Adipocyte (in vitro differentiated cells): ENCODE measurements around the gene ACKR3.

Experiments
- DNase-seq: peaks from one replicate; pipeline ENCODE4 v3.0.0-alpha.2; 2015; ENCODE audit warnings: low read depth
- H3K27me3 ChIP-seq: replicated peaks from 2 replicates; pipeline ENCODE4 v1.7.0; 2013; ENCODE audit warnings: mild to moderate bottlenecking, low read length, moderate library complexity; ENCODE audit not compliant: control insufficient read depth, insufficient read depth
- H3K36me3 ChIP-seq: 2 replicates; pipeline ENCODE4 v1.7.0; 2013; ENCODE audit warnings: low read length, mild to moderate bottlenecking, moderate library complexity; ENCODE audit not compliant: control insufficient read depth, insufficient read depth, severe bottlenecking
- H3K4me1 ChIP-seq: 2 replicates; pipeline ENCODE4 v1.7.0; 2013; ENCODE audit warnings: mild to moderate bottlenecking, low read length, moderate library complexity; ENCODE audit not compliant: control insufficient read depth, insufficient read depth
- H3K4me3 ChIP-seq: 2 replicates; pipeline ENCODE4 v1.7.0; 2013; ENCODE audit warnings: mild to moderate bottlenecking, low read length, moderate library complexity
- H3K9ac ChIP-seq: 2 replicates; pipeline ENCODE4 v1.7.0; 2013; ENCODE audit warnings: mild to moderate bottlenecking, low read length, moderate library complexity
- H3K9me3 ChIP-seq: 2 replicates; pipeline ENCODE4 v1.7.0; 2013; ENCODE audit warnings: mild to moderate bottlenecking, low read length, moderate library complexity; ENCODE audit not compliant: control insufficient read depth

ACKR3 gene

GRCh38 chr2:236579048-236579745 is 9.6 kb downstream of the ACKR3 start:
- Histone ChIP-seq H3K36me3 (peaks cover 29% of the 10 kb centered on the region), H3K4me3 (no peak overlapping the region), H3K9me3 (no peaks in the 10 kb centered on the region), H3K9ac (no peak overlapping the region), H3K4me1 (peaks cover 33% of the 10 kb centered on the region), H3K27me3 (no peaks in the 10 kb centered on the region)
- no peak for DNase-seq

DNA sequence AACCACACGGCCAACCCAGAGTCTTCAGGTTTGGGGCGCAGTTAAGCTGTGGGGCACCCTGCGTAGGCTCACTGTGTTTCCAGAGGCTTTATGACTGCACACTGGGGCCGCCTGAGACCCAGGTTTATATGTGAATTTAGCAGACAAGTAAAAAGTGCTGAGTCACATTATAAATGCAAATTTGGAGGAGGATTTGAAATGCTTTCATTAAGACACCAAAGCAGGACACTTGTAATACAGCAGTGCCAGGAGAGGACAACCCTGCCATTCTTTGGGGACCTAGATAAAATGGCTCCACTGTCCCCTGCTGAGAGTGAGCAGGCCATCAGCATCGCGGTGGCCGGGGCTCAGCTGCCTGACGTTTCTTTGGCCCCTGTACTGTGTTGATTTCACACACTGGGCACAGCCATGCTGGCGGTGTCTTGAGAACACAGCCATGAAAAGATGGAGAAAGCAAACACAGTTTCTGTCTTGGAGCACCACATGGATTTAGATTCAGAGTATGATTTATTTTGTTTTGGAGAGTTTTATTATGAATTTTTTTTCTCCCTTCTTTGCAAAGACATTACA is 10.2 kb downstream of the ACKR3 start:
- no peak for DNase-seq
- Histone ChIP-seq H3K9ac (no peak overlapping the region), H3K36me3 (peaks cover 29% of the 10 kb centered on the region), H3K27me3 (no peaks in the 10 kb centered on the region), H3K9me3 (no peaks in the 10 kb centered on the region), H3K4me1 (peaks cover 29% of the 10 kb centered on the region), H3K4me3 (no peak overlapping the region)

GRCh38 chr2:236580746-236581355 is 11.2 kb downstream of the ACKR3 start:
- H3K9ac ChIP-seq, result no peak overlapping the region
- DNase-seq, result no peak
- no peaks in the 10 kb centered on the region for H3K27me3 ChIP-seq
- H3K4me1 ChIP-seq, result peaks cover 24% of the 10 kb centered on the region
- peaks cover 29% of the 10 kb centered on the region for H3K36me3 ChIP-seq
- H3K9me3 ChIP-seq, result no peaks in the 10 kb centered on the region
- H3K4me3 ChIP-seq, result no peak overlapping the region

DNA sequence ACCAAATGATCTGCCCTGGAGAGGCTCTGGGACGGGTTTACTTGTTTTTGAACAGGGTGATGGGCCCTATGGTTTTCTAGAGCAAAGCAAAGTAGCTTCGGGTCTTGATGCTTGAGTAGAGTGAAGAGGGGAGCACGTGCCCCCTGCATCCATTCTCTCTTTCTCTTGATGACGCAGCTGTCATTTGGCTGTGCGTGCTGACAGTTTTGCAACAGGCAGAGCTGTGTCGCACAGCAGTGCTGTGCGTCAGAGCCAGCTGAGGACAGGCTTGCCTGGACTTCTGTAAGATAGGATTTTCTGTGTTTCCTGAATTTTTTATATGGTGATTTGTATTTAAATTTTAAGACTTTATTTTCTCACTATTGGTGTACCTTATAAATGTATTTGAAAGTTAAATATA is 11.9 kb downstream of the ACKR3 start:
- Histone ChIP-seq H3K36me3 (peaks cover 29% of the 10 kb centered on the region), H3K9ac (no peak overlapping the region), H3K4me3 (no peak overlapping the region), H3K9me3 (peaks cover 3% of the 10 kb centered on the region), H3K4me1 (peaks cover 17% of the 10 kb centered on the region), H3K27me3 (no peaks in the 10 kb centered on the region)
- no peak for DNase-seq

GRCh38 chr2:236582968-236583367 is 13.3 kb downstream of the ACKR3 start:
- DNase-seq, result no peak
- H3K9ac ChIP-seq, result no peak overlapping the region
- no peaks in the 10 kb centered on the region for H3K27me3 ChIP-seq
- H3K4me1 ChIP-seq, result peaks cover 3% of the 10 kb centered on the region
- no peak overlapping the region for H3K4me3 ChIP-seq
- H3K36me3 ChIP-seq, result peaks cover 29% of the 10 kb centered on the region
- peaks cover 3% of the 10 kb centered on the region for H3K9me3 ChIP-seq

DNA sequence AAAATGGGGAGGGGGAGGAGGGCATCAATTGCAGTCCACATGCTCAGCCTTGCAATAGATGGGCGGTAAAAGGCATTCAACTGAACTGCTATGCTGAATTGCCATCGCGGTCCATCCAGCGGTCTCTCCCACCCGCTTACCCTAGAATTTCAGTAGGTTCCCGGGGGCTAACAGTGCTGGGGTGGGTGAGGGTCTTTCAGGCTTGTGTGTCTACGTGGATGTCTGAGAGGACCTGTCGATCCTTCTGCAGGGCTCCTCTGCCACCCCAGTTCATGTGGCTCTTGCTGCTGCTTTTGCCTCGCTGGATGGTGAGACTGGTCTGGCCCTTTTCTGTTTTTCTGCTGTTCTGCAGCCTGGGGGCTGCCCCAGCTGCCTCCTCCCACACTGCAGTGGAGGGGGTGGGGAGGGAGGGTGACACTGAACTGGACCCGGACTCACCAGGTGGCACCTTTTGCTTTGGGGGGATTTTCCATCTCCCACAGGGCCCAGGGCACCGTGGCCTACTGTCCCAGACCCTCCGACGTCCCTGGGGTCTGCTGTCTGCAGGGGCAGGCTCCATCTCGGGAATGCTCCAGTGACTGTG is 14.1 kb downstream of the ACKR3 start:
- no peak for DNase-seq
- Histone ChIP-seq H3K36me3 (peaks cover 29% of the 10 kb centered on the region), H3K9ac (no peak overlapping the region), H3K27me3 (no peaks in the 10 kb centered on the region), H3K4me1 (no peaks in the 10 kb centered on the region), H3K4me3 (no peak overlapping the region), H3K9me3 (peaks cover 3% of the 10 kb centered on the region)

DNA sequence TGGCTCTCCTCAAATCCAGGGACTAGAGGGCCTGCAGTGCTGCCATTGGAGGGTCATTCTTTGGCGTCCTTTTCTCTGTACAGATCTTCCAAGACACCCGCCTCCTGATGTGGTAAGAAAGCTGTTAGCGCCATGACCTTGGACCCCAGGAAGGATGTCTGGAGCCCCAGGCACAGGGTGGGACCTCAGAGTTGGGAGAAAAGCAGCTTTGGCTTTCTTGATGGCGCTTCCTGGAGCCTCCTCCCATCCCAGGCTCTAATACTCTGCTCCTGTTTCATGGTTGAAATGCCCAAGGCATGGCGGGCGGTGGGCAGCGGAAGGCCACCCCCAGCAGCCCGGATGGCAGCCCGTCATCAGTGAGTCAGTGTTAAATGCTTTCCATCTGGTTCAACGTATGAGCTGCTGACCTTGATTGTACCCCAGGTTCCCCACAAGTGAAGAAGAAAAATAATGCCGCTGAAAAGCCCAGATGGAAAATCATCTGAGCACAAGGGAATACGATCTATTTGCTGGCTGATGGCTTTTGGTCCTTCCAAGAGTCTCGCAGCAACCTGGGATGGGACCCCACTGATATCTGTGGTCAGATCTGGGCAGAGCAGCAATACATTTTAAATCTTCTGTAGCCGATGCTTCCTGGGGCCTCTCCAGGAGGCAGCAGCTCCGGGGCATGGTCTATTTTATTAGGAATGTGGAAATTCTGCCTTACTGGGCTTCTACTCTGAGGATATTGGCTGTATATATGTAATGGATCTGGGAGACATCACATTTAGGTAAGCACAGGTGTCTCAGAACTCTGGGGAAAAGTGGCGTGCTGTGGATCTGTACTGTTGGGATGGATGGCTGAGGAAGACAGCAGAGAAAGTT is 15.1 kb downstream of the ACKR3 start:
- H3K9ac ChIP-seq, result no peak overlapping the region
- H3K9me3 ChIP-seq, result peaks cover 3% of the 10 kb centered on the region

DNA sequence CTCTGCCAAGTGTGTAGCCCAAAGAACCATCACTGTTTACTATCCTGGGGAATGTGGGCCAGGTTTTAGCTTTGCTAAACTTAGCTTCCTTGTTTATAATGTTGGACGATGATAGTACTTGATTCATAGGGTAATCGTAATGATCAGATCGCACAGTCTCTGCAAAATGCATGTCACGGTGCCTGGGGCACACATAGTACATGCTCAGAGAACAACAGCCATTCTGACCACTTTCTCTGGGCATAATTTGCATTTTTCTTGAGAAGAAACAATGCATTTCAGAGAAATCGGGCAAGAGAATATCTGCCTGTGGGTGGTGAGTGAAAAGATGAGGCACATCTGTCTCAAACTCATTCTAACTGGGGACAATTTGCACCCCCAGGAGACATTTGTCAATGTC is 16.3 kb downstream of the ACKR3 start:
- Histone ChIP-seq H3K36me3 (peaks cover 21% of the 10 kb centered on the region), H3K4me3 (no peak overlapping the region), H3K27me3 (no peaks in the 10 kb centered on the region), H3K4me1 (no peaks in the 10 kb centered on the region), H3K9ac (no peak overlapping the region), H3K9me3 (peaks cover 3% of the 10 kb centered on the region)
- no peak for DNase-seq

More for the DNA sequence above, 15.1 kb downstream of the ACKR3 start:
- no peaks in the 10 kb centered on the region for H3K27me3 ChIP-seq
- no peaks in the 10 kb centered on the region for H3K4me1 ChIP-seq
- peak; percentile 12 for DNase-seq
- peaks cover 29% of the 10 kb centered on the region for H3K36me3 ChIP-seq
- no peak overlapping the region for H3K4me3 ChIP-seq

DNA sequence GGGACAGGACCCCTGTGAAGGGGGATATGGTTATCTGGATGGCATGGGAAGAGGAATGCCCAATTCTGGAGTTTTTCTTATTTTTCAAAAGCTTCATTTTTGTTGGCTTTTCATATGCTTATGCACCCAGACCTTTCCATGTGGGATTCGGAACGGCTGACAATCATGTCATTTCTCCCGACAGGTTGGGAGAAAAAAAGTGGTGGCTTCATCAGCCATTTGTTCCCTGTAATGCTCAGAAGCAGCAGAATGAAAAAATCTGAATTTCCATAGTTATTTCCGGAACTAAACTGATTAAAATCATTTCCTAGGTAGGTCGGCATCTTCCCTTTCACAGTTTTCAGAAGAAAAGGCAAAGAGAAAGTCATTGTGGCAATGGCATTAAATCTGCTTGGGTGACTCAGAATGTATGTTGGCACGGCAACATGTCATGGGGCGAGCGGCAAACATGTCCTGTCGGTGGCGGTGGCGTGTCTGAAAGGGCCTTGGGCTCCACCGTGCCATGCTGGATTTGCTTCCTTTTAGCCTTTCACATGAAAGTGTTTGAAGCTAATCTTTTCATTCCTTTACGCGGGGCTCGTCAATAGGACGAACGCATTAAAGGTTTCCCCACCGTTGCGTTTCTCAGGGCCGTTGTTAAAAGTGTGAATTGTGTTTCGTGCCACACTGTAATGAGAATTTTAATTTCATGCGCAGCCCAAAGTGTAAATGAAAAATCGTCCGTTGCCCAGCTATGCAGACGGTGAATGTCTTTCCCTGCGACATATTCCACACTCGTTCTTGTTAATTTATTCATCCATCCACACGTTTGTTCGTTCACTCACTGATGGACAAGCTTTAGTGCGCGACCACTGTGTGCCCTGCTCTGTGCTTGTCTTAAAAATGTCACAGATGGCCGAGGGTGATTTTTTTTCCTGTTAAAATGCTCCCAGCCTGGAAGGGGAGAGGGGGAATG is 18.5 kb downstream of the ACKR3 start:
- H3K4me3 ChIP-seq, result no peak overlapping the region
- H3K9ac ChIP-seq, result no peak overlapping the region
- no peaks in the 10 kb centered on the region for H3K27me3 ChIP-seq
- H3K36me3 ChIP-seq, result peaks cover 2% of the 10 kb centered on the region
- peaks cover 3% of the 10 kb centered on the region for H3K9me3 ChIP-seq
- H3K4me1 ChIP-seq, result no peaks in the 10 kb centered on the region
- no peak for DNase-seq

DNA sequence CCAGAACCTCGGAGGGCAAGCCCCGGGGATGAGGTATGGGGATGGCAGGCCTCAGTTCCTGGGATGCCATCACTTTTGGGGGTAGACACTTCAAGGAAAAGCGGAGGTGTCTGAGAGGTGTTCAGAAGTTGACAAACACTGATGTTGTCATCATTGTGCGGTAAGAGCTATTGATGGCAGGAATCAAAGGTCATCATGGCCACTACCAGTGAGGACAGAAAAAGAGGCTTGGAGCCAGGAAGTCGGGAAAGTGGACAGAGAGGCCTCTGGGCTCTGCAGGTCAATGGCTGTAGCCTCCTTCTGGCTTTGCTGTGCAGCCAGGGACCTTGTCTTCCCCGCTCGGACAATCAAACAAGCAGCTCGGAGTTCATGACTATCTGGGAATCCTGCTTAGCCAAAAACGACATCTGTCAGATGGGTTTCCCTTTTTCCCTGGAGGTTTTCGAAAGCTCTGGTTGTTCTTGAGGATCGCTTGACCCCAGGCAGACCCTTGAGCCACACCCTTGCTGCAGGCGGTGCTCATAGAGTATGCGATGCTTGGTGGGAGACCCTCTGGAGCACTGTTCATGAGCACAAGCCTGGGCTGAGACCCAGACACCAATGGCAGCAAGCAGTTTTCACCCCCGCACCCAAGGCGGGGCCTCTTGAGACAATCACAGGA is 19.4 kb downstream of the ACKR3 start:
- Histone ChIP-seq H3K9ac (no peak overlapping the region), H3K4me1 (no peaks in the 10 kb centered on the region), H3K9me3 (peaks cover 3% of the 10 kb centered on the region), H3K4me3 (no peak overlapping the region), H3K27me3 (no peaks in the 10 kb centered on the region), H3K36me3 (no peaks in the 10 kb centered on the region)
- DNase-seq, result no peak
